ENCODE measurements around the gene YWHAG.

The YWHAG gene

DNA sequence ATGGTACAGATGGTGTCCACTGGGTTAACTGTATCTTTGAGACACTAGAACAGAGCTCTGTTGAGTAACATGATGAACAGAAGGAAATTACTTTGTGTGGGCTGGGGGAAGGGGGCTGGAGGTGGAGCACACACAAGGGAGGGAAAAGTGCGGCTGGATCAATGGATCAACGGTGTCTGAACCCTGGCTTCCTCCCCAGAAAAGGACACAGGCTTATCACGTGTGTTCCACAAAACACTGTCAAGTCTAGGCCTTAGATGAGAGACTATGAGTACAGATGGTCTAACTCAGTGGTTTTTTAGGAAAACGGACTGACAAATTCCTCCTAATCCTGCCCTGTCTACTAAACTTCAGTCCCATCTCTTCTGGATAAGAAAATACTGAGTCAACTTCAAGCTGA lies 28.5 kb downstream of the YWHAG start:
- Histone ChIP-seq H3K27me3 (ENCODE audit: insufficient read depth, insufficient read length) (no peaks in the 10 kb centered on the region), H3K36me3 (ENCODE audit: insufficient read depth, insufficient read length, low read length) (peaks cover 85% of the 10 kb centered on the region), H3K4me3 (ENCODE audit: insufficient read length, low read depth) (no peak overlapping the region), H3K9ac (ENCODE audit: insufficient read length, low read depth) (no peak overlapping the region), H3K4me1 (ENCODE audit: insufficient read depth, insufficient read length) (peaks cover 6% of the 10 kb centered on the region), H3K9me3 (ENCODE audit: insufficient read depth, low read length) (no peaks in the 10 kb centered on the region)
- no peak for DNase-seq (ENCODE audit: low read depth, low spot score)
- no peak for TF ChIP-seq ZNF274 (IDR thresholded peaks at IDR 0.05; ENCODE audit: low read depth, low read length)
- no peak for TF ChIP-seq YY1 (IDR thresholded peaks at IDR 0.05; ENCODE audit: insufficient read depth, insufficient read length)
- no peak for TF ChIP-seq SUZ12 (IDR thresholded peaks at IDR 0.05; ENCODE audit: extremely low read depth, insufficient read depth, insufficient read length)

DNA sequence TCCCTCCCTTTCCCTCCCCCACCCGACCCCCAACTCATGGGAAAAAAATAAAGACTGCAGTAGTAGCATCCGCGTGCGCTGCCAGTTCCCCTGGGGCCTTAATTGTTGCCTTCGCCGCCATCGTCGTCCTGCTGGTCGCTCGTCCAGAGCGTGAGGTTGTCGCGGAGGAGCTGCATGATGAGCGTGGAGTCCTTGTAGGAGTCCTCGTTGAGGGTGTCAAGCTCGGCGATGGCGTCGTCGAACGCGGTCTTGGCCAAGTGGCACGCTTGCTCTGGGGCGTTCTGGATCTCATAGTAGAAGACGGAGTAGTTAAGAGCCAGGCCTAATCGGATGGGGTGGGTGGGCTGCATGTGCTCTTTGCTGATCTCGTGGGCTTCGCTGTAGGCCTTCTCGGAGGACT lies 29.3 kb downstream of the YWHAG start:
- Histone ChIP-seq H3K9me3 (ENCODE audit: insufficient read depth, low read length) (no peaks in the 10 kb centered on the region), H3K4me1 (ENCODE audit: insufficient read depth, insufficient read length) (peaks cover 6% of the 10 kb centered on the region), H3K4me3 (ENCODE audit: insufficient read length, low read depth) (no peak overlapping the region), H3K9ac (ENCODE audit: insufficient read length, low read depth) (no peak overlapping the region), H3K36me3 (ENCODE audit: insufficient read depth, insufficient read length, low read length) (peaks cover 84% of the 10 kb centered on the region), H3K27me3 (ENCODE audit: insufficient read depth, insufficient read length) (no peaks in the 10 kb centered on the region)
- DNase-seq (ENCODE audit: low read depth, low spot score), result no peak
- TF ChIP-seq SUZ12 (IDR thresholded peaks at IDR 0.05; ENCODE audit: extremely low read depth, insufficient read depth, insufficient read length) (no peak), YY1 (IDR thresholded peaks at IDR 0.05; ENCODE audit: insufficient read depth, insufficient read length) (no peak), ZNF274 (IDR thresholded peaks at IDR 0.05; ENCODE audit: low read depth, low read length) (no peak)

DNA sequence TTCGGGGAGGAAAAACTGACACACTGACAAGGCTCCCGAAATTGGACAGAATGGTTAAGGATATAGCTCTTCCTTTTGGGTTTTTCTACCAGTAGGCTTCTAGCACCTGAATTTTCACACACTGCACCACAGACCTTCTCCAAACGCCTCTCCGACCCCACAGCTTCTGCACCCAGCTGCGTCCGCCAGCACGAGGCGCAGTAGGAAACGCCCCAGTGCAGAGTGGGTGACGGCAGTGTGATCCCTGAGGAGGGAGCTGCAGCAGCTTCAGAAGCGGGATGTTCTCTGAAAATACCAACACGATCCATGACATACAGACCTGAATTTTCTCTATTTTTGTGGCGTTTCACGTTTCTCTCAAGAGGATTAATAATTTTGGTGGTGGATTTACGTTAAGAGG lies 30.4 kb downstream of the YWHAG start:
- Histone ChIP-seq H3K4me1 (ENCODE audit: insufficient read depth, insufficient read length) (peaks cover 2% of the 10 kb centered on the region), H3K4me3 (ENCODE audit: insufficient read length, low read depth) (no peak overlapping the region), H3K36me3 (ENCODE audit: insufficient read depth, insufficient read length, low read length) (peaks cover 75% of the 10 kb centered on the region), H3K9me3 (ENCODE audit: insufficient read depth, low read length) (no peaks in the 10 kb centered on the region), H3K9ac (ENCODE audit: insufficient read length, low read depth) (no peak overlapping the region), H3K27me3 (ENCODE audit: insufficient read depth, insufficient read length) (no peaks in the 10 kb centered on the region)
- no peak for TF ChIP-seq SUZ12 (IDR thresholded peaks at IDR 0.05; ENCODE audit: extremely low read depth, insufficient read depth, insufficient read length)
- TF ChIP-seq ZNF274 (IDR thresholded peaks at IDR 0.05; ENCODE audit: low read depth, low read length), result no peak
- no peak for TF ChIP-seq YY1 (IDR thresholded peaks at IDR 0.05; ENCODE audit: insufficient read depth, insufficient read length)
- DNase-seq (ENCODE audit: low read depth, low spot score), result no peak

DNA sequence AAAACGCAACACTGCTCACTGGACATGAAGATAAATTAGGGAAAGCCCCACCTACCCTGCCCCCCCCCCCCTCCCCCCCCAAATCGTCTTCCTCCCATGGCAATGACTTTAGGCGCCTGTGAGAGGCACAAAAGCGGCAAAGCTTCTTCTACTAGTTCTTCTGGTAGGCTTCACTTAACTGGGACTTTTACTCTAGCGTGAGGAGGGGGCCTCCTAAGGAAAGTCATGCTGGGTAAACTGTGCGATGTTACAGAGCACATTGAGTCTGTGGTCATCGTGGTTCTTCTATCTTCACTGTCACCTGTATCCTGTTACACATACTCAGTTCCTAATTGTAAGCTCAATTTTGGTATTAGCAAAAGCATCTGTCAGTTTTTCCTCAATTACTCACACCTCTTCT lies 31.2 kb downstream of the YWHAG start:
- H3K9ac ChIP-seq (ENCODE audit: insufficient read length, low read depth), result no peak overlapping the region
- TF ChIP-seq SUZ12 (IDR thresholded peaks at IDR 0.05; ENCODE audit: extremely low read depth, insufficient read depth, insufficient read length) (no peak), ZNF274 (IDR thresholded peaks at IDR 0.05; ENCODE audit: low read depth, low read length) (no peak)
- H3K36me3 ChIP-seq (ENCODE audit: insufficient read depth, insufficient read length, low read length), result peaks cover 70% of the 10 kb centered on the region
- no peaks in the 10 kb centered on the region for H3K4me1 ChIP-seq (ENCODE audit: insufficient read depth, insufficient read length)
- DNase-seq (ENCODE audit: low read depth, low spot score), result no peak
- H3K27me3 ChIP-seq (ENCODE audit: insufficient read depth, insufficient read length), result no peaks in the 10 kb centered on the region
- H3K4me3 ChIP-seq (ENCODE audit: insufficient read length, low read depth), result no peak overlapping the region
- H3K9me3 ChIP-seq (ENCODE audit: insufficient read depth, low read length), result no peaks in the 10 kb centered on the region

DNA sequence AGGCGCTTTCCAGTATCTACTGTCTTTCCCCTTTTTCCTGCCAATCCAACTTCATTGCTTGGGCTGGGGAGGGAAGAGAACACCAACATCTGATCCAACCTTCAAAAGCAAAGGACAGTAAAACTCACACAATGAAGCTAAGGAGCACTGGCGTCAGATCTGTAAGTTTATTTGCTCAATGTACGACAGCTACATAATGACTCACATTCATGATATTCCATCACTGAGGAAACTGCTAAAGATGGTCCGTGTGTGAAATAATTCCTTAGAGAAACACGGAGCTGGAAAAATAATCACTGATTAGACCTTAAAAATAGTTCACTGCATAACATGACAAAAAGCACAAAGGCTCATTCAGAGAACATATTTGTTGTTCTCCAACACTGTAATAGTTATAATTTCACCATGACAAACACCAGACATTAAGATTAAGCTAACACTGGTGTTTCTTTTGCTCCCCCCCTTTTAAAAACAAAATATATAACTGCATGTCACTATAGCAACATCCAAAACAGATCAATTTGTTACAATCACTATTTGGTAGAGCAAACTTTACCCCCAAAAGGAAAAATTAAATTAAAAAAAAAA lies 32.1 kb downstream of the YWHAG start:
- no peaks in the 10 kb centered on the region for H3K4me1 ChIP-seq (ENCODE audit: insufficient read depth, insufficient read length)
- TF ChIP-seq YY1 (IDR thresholded peaks at IDR 0.05; ENCODE audit: insufficient read depth, insufficient read length) (no peak), ZNF274 (IDR thresholded peaks at IDR 0.05; ENCODE audit: low read depth, low read length) (no peak), SUZ12 (IDR thresholded peaks at IDR 0.05; ENCODE audit: extremely low read depth, insufficient read depth, insufficient read length) (no peak)
- no peak for DNase-seq (ENCODE audit: low read depth, low spot score)
- no peak overlapping the region for H3K4me3 ChIP-seq (ENCODE audit: insufficient read length, low read depth)
- H3K9me3 ChIP-seq (ENCODE audit: insufficient read depth, low read length), result no peaks in the 10 kb centered on the region
- H3K36me3 ChIP-seq (ENCODE audit: insufficient read depth, insufficient read length, low read length), result peaks cover 67% of the 10 kb centered on the region
- no peak overlapping the region for H3K9ac ChIP-seq (ENCODE audit: insufficient read length, low read depth)
- no peaks in the 10 kb centered on the region for H3K27me3 ChIP-seq (ENCODE audit: insufficient read depth, insufficient read length)

DNA sequence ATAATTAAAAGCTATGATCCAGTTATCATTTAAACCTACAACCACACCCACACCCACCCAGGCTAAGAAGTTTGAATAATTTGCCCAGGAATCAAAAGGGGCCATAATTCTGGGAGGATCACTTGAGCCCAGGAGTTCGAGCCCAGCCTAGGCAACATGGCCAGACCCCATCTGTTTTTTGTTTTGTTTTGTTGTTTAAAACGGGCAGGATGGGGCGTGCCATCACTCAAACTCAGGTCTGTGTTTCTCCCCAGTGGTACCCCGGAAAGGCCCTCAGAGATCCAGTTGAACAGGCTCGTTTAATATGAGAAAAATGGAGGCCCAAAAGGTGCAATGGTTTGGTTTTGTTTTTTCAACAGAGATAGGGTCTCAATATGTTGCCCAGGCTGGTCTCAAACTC lies 33.0 kb downstream of the YWHAG start:
- H3K36me3 ChIP-seq (ENCODE audit: insufficient read depth, insufficient read length, low read length), result peaks cover 59% of the 10 kb centered on the region
- no peaks in the 10 kb centered on the region for H3K9me3 ChIP-seq (ENCODE audit: insufficient read depth, low read length)
- DNase-seq (ENCODE audit: low read depth, low spot score), result no peak
- no peaks in the 10 kb centered on the region for H3K27me3 ChIP-seq (ENCODE audit: insufficient read depth, insufficient read length)
- no peak for TF ChIP-seq ZNF274 (IDR thresholded peaks at IDR 0.05; ENCODE audit: low read depth, low read length)
- no peak for TF ChIP-seq SUZ12 (IDR thresholded peaks at IDR 0.05; ENCODE audit: extremely low read depth, insufficient read depth, insufficient read length)
- no peak for TF ChIP-seq YY1 (IDR thresholded peaks at IDR 0.05; ENCODE audit: insufficient read depth, insufficient read length)
- H3K4me3 ChIP-seq (ENCODE audit: insufficient read length, low read depth), result no peak overlapping the region
- H3K9ac ChIP-seq (ENCODE audit: insufficient read length, low read depth), result no peak overlapping the region
- H3K4me1 ChIP-seq (ENCODE audit: insufficient read depth, insufficient read length), result no peaks in the 10 kb centered on the region

DNA sequence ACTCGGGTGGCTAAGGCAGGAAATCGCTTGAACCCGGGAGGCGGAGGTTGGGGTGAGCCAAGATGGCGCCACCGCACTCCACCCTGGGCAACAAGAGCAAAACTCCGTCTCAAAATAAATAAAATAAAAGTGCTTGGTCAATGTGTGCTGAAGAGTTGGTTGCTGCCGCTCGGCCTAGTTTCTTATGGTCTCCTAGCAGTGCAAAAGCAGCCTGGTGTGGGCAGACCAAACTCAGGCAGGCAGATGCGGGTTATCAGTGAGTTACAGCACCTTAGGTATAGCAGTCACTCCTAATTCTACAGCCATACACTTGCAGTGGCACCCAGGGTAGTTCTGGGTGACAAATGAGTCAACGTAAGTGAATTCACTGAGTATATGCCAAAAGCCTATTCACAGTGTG lies 33.7 kb downstream of the YWHAG start:
- H3K9me3 ChIP-seq (ENCODE audit: insufficient read depth, low read length), result no peaks in the 10 kb centered on the region
- H3K36me3 ChIP-seq (ENCODE audit: insufficient read depth, insufficient read length, low read length), result peaks cover 52% of the 10 kb centered on the region
- no peak overlapping the region for H3K9ac ChIP-seq (ENCODE audit: insufficient read length, low read depth)
- TF ChIP-seq SUZ12 (IDR thresholded peaks at IDR 0.05; ENCODE audit: extremely low read depth, insufficient read depth, insufficient read length) (no peak), YY1 (IDR thresholded peaks at IDR 0.05; ENCODE audit: insufficient read depth, insufficient read length) (no peak), ZNF274 (IDR thresholded peaks at IDR 0.05; ENCODE audit: low read depth, low read length) (no peak)
- H3K4me3 ChIP-seq (ENCODE audit: insufficient read length, low read depth), result no peak overlapping the region
- H3K4me1 ChIP-seq (ENCODE audit: insufficient read depth, insufficient read length), result no peaks in the 10 kb centered on the region
- no peak for DNase-seq (ENCODE audit: low read depth, low spot score)
- H3K27me3 ChIP-seq (ENCODE audit: insufficient read depth, insufficient read length), result no peaks in the 10 kb centered on the region
